K562 (cell line): ENCODE results near the gene SLC25A2. TPM values are rescaled to one million over a fixed set of nuclear protein-coding genes. Genes with fewer than 3 reads are reported as not detected.
A peak's percentile ranks its signal among the peaks of the same experiment; 100 is the strongest.

Experiments
- BRCA1 ChIP-seq, 2 experiments: fragments of 450-650 bp in 1 of 2; sonication (generic) in 1 of 2; formaldehyde crosslinking in 1 of 2; IDR thresholded peaks; 2 replicates each; pipeline versions ENCODE4 v1.5.0 to v1.6.1; 2017 to 2020; ENCODE audit warnings: mild to moderate bottlenecking in 1 of 2, missing genetic modification reagents in 1 of 2
- CEBPG ChIP-seq, 3 experiments: fragments of 200-800 bp in 1 of 3; sonication (Bioruptor generic) in 1 of 3; sonication (generic) in 1 of 3; formaldehyde crosslinking in 1 of 3; IDR thresholded peaks in 2 of 3; conservative IDR thresholded peaks in 1 of 3; 2 replicates each; pipeline versions ENCODE4 v1.6.1 to v1.8.0; 2016 to 2022; ENCODE audit warnings: missing compliant biosample characterization in 2 of 3, missing genetic modification characterization in 2 of 3, mild to moderate bottlenecking in 1 of 3, missing genetic modification reagents in 1 of 3
- E2F1 ChIP-seq: sonication (generic); formaldehyde crosslinking; IDR thresholded peaks from 2 replicates; pipeline ENCODE4 v1.8.1; 2023; ENCODE audit warnings: mild to moderate bottlenecking, missing genetic modification reagents, moderate library complexity
- GATAD2A ChIP-seq: fragments of 450-650 bp; IDR thresholded peaks from 2 replicates; pipeline ENCODE4 v1.6.1; 2017
- HNRNPK ChIP-seq: fragments of 200-400 bp; formaldehyde crosslinking; IDR thresholded peaks from one replicate; pipeline ENCODE4 v1.6.1; 2018; ENCODE audit warnings: mild to moderate bottlenecking, low read depth, low read length; ENCODE audit not compliant: poor library complexity, severe bottlenecking
- MTA1 ChIP-seq: fragments of 450-650 bp; IDR thresholded peaks from 2 replicates; pipeline ENCODE4 v1.6.1; 2017; ENCODE audit warnings: borderline replicate concordance
- NFYB ChIP-seq: IDR thresholded peaks from 2 replicates; pipeline ENCODE4 v1.6.1; 2011; ENCODE audit warnings: mild to moderate bottlenecking, moderate library complexity; ENCODE audit not compliant: insufficient read length; ENCODE audit errors: extremely low read depth
- POLR2H ChIP-seq: IDR thresholded peaks from 2 replicates; pipeline ENCODE4 v1.6.1; 2016; ENCODE audit warnings: missing genetic modification characterization, low read depth, mild to moderate bottlenecking, control low read depth, missing compliant biosample characterization, moderate library complexity
- RBM25 ChIP-seq: fragments of 200-400 bp; formaldehyde crosslinking; IDR thresholded peaks from 2 replicates; pipeline ENCODE4 v1.6.1; 2018; ENCODE audit warnings: low read length, low read depth, moderate library complexity; ENCODE audit not compliant: severe bottlenecking
- RERE ChIP-seq: sonication (generic); formaldehyde crosslinking; IDR thresholded peaks from 2 replicates; pipeline ENCODE4 v1.8.0; 2023; ENCODE audit warnings: missing genetic modification reagents, mild to moderate bottlenecking, borderline replicate concordance
- RUNX1 ChIP-seq: sonication (generic); IDR thresholded peaks from 2 replicates; pipeline ENCODE4 v1.6.1; 2016; ENCODE audit warnings: antibody characterized with exemption, low read depth
- SIN3B ChIP-seq: fragments of 450-650 bp; IDR thresholded peaks from 2 replicates; pipeline ENCODE4 v1.6.1; 2017; ENCODE audit warnings: low read depth, mild to moderate bottlenecking, moderate library complexity
- SPI1 ChIP-seq: IDR thresholded peaks from 2 replicates; pipeline ENCODE4 v1.6.1; 2011; ENCODE audit warnings: low read depth, low read length, control low read depth, borderline replicate concordance
- TCF3 ChIP-seq: sonication (generic); formaldehyde crosslinking; IDR thresholded peaks from 2 replicates; pipeline ENCODE4 v1.4.0; 2020; ENCODE audit warnings: mild to moderate bottlenecking, missing genetic modification reagents
- THAP12 ChIP-seq: fragments of 250-450 bp; sonication (Bioruptor Pico); IDR thresholded peaks from 2 replicates; pipeline ENCODE4 v1.9.0; 2021; ENCODE audit warnings: mild to moderate bottlenecking, inconsistent platforms
- XRCC3 ChIP-seq: fragments of 450-650 bp; IDR thresholded peaks from 2 replicates; pipeline ENCODE4 v1.6.1; 2017; ENCODE audit warnings: mild to moderate bottlenecking, moderate library complexity
- ZNF445 ChIP-seq: fragments of 250-450 bp; sonication (Bioruptor Pico); IDR thresholded peaks from 2 replicates; pipeline ENCODE4 v1.4.0; 2020; ENCODE audit warnings: low read depth, mild to moderate bottlenecking, moderate library complexity
- ZNF785 ChIP-seq: fragments of 250-450 bp; sonication (Bioruptor Pico); IDR thresholded peaks from 2 replicates; pipeline ENCODE4 v1.4.0; 2020; ENCODE audit warnings: mild to moderate bottlenecking
- polyA plus RNA-seq, 8 experiments: library from polyadenylated mRNA; depleted of rRNA in 4 of 8; stranded (reverse) in 5 of 8; unstranded in 3 of 8; fragments of >200 nt; fragmentation: Nextera tagmentation in 2 of 8; fragmentation: Illumina TruSeq in 1 of 8; extraction: Ambion mirVana in 2 of 8; extraction: Trizol in 1 of 8; gene quantifications; 2 replicates each; pipeline versions ENCODE4 v1.2.1 to v1.2.3, GENCODE V29; 2011 to 2014; ENCODE audit warnings: inconsistent platforms in 1 of 8, missing spikeins in 1 of 8
- total RNA-seq, 7 experiments: library from RNA; depleted of rRNA in 6 of 7; stranded (reverse); fragments of >200 nt in 6 of 7; fragmentation: Illumina TruSeq in 2 of 7; extraction: Trizol in 2 of 7; gene quantifications; 2 replicates each; pipeline versions ENCODE4 v1.2.1 to v1.2.3, GENCODE V29; 2011 to 2021; ENCODE audit warnings: low replicate concordance in 1 of 7

Gene SLC25A2
- total and polyA plus RNA-seq, 9 of the 15 experiments (the other 6 are each of a cell fraction or from before 2014, with no cell fraction given) = 0.09 to 0.11 (median 0.11) TPM; not detected in 6

GRCh38 chr5:141320225-141321169, 16.6 kb upstream of the SLC25A2 start, which contains the start of gene TAF7 (continued):
- TF ChIP-seq E2F1 (peak; percentile 47; the same call in 1 of the 2 replicates), THAP12 (peak; percentile 79), SIN3B (no peak), ZNF785 (CRISPR knock-in tag) (no peak), RUNX1 (no peak), XRCC3 (no peak), GATAD2A (no peak), RERE (CRISPR knock-in tag) (no peak), ZNF445 (CRISPR knock-in tag) (no peak), HNRNPK (no peak), BRCA1 (IDR thresholded peaks at IDR 0.05) (no peak), BRCA1 (CRISPR knock-in tag; IDR thresholded peaks at IDR 0.05) (no peak), NFYB (no peak), CEBPG (CRISPR knock-in tag; IDR thresholded peaks at IDR 0.05) (no peak), CEBPG (tag; conservative IDR thresholded peaks at IDR 0.05 in 1 of 2, IDR thresholded peaks at IDR 0.05 in 1 of 2) (no peak), MTA1 (no peak), POLR2H (tag) (peak; percentile 95), RBM25 (no peak), TCF3 (no peak), SPI1 (peak; percentile 99)
